HepG2 (cell line): ENCODE measurements around the gene CACNA1F. TPM values are rescaled to one million over a fixed set of nuclear protein-coding genes. Genes with fewer than 3 reads are reported as not detected.

Experiments used
- DPF2 ChIP-seq: sonication (generic); formaldehyde crosslinking; IDR thresholded peaks from 2 replicates; pipeline ENCODE4 v1.4.0; 2020; ENCODE audit warnings: mild to moderate bottlenecking, low read depth, missing genetic modification reagents, borderline replicate concordance
- ERF ChIP-seq: IDR thresholded peaks from 2 replicates; pipeline ENCODE4 v1.6.1; 2018; ENCODE audit warnings: missing biosample characterization, missing genetic modification reagents
- KAT8 ChIP-seq: IDR thresholded peaks from 2 replicates; pipeline ENCODE4 v1.6.1; 2016; ENCODE audit warnings: missing genetic modification reagents, missing compliant biosample characterization
- POLR2G ChIP-seq: fragments of 200-400 bp; formaldehyde crosslinking; IDR thresholded peaks from 2 replicates; pipeline ENCODE4 v1.6.1; 2018; ENCODE audit warnings: mild to moderate bottlenecking, low read depth, low read length, moderate library complexity
- REPIN1 ChIP-seq: sonication (generic); formaldehyde crosslinking; IDR thresholded peaks from 2 replicates; pipeline ENCODE4 v1.8.0; 2022; ENCODE audit warnings: missing genetic modification reagents, low read depth, mild to moderate bottlenecking, borderline replicate concordance
- TAF15 ChIP-seq: fragments of 200-400 bp; formaldehyde crosslinking; IDR thresholded peaks from one replicate; pipeline ENCODE4 v1.6.1; 2018; ENCODE audit warnings: mild to moderate bottlenecking, low read depth, low read length; ENCODE audit not compliant: poor library complexity, severe bottlenecking
- TBP ChIP-seq: sonication (generic); formaldehyde crosslinking; IDR thresholded peaks from 2 replicates; pipeline ENCODE4 v1.5.0; 2020; ENCODE audit warnings: missing genetic modification reagents
- THAP8 ChIP-seq: sonication (generic); formaldehyde crosslinking; IDR thresholded peaks from 2 replicates; pipeline ENCODE4 v1.5.1; 2020; ENCODE audit warnings: missing genetic modification reagents, mild to moderate bottlenecking, borderline replicate concordance
- ZKSCAN8 ChIP-seq: IDR thresholded peaks from 2 replicates; pipeline ENCODE4 v1.6.1; 2016; ENCODE audit warnings: borderline replicate concordance, missing genetic modification reagents, missing compliant biosample characterization
- ZNF552 ChIP-seq: sonication (generic); formaldehyde crosslinking; IDR thresholded peaks from 2 replicates; pipeline ENCODE4 v1.9.0; 2022; ENCODE audit warnings: missing genetic modification reagents, mild to moderate bottlenecking, borderline replicate concordance
- ZNF646 ChIP-seq: sonication (generic); formaldehyde crosslinking; IDR thresholded peaks from 2 replicates; pipeline ENCODE4 v1.9.0; 2021; ENCODE audit warnings: mild to moderate bottlenecking, missing genetic modification reagents
- ZNF772 ChIP-seq: sonication (generic); formaldehyde crosslinking; IDR thresholded peaks from 2 replicates; pipeline ENCODE4 v1.5.0; 2020; ENCODE audit warnings: mild to moderate bottlenecking, missing genetic modification reagents
- polyA plus RNA-seq, 8 experiments: library from polyadenylated mRNA; depleted of rRNA in 3 of 8; stranded (reverse) in 7 of 8; unstranded in 1 of 8; fragments of >200 nt; fragmentation: Illumina TruSeq in 4 of 8; extraction: Trizol in 4 of 8; gene quantifications; 2 replicates each; pipeline versions ENCODE4 v1.2.1 to v1.2.3, GENCODE V29; 2011 to 2016; ENCODE audit warnings: low read depth in 4 of 8, missing spikeins in 1 of 8, mixed read lengths in 1 of 8; ENCODE audit not compliant: insufficient read depth in 1 of 8
- total RNA-seq, 5 experiments: library from RNA; depleted of rRNA; stranded (reverse); fragments of >200 nt; fragmentation: Illumina TruSeq; extraction: Trizol; gene quantifications; 2 replicates each; pipeline ENCODE4 v1.2.3, GENCODE V29; 2016; ENCODE audit warnings: low read depth in 1 of 5
- TF ChIP-seq, protein P1 (sequence below): sonication (generic); formaldehyde crosslinking; IDR thresholded peaks from 2 replicates; pipeline ENCODE4 v1.4.0; 2020; ENCODE audit warnings: mild to moderate bottlenecking, missing genetic modification reagents, borderline replicate concordance
- TF ChIP-seq, protein P2 (sequence below): sonication (generic); formaldehyde crosslinking; IDR thresholded peaks from 2 replicates; pipeline ENCODE4 v1.4.0; 2020; ENCODE audit warnings: mild to moderate bottlenecking, missing genetic modification reagents
- TF ChIP-seq, protein P3 (sequence below): fragments of 450-650 bp; IDR thresholded peaks from 2 replicates; pipeline ENCODE4 v1.6.1; 2017
- TF ChIP-seq, protein P4 (sequence below): IDR thresholded peaks from 2 replicates; pipeline ENCODE4 v1.6.1; 2018; ENCODE audit warnings: missing genetic modification reagents

CACNA1F gene
- total and polyA plus RNA-seq, 2 of the 13 experiments (the other 11 are each of a cell fraction or from before 2014, with no cell fraction given) = 0.03 TPM; not detected in 1

DNA sequence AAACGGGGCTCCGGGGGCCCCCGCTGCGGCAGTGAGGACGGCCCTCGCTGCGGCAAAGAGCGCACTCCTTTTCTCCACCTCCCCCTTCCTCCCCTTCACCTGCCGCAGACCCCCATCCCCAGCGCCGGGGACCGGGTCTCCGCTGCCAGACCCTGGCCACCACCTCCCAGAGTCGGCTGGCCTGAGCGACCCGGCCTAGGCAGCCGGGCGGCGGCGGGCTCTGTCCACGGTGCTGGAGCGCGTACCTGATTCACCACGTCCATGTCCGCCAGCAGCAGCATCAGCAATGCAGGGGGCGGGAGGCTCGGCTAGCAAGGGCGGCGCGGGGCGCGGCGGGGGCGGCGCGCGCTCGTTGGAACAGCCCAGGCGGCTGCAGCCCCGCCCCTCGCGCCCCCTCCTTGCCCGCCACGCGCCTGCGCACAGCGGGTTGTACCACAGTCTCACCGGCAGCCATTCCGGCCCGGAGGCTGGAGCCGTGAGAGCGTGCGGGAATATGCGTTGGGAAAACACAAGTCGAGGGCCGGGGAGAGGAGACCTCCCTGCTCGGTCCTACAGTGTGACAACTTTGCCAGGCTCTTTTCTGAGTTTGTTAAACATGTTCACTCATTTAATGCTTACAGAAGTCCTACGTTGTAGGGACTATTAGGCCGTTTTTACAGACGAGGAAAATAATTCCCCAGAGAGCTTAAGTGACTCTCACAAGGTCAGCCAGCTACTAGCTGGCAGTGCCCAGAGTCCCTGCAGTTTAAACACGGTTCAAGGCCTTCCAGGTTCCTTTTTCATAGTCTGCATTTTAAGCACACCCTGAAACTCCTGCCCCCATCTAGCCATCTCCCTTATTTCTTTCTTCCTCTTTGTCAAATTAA lies 33.0 kb downstream of the CACNA1F start, which contains the start of gene SYP (continued):
- TF ChIP-seq TBP (CRISPR knock-in tag) (no peak), TAF15 (no peak), POLR2G (peak; percentile 84), ZNF552 (no peak), ERF (CRISPR knock-in tag) (peak; percentile 92), THAP8 (CRISPR knock-in tag) (no peak), ZNF772 (peak; percentile 74; the same call in 1 of the 2 replicates), ZNF646 (CRISPR knock-in tag) (no peak), KAT8 (peak; percentile 67), ZKSCAN8 (no peak), DPF2 (CRISPR knock-in tag) (no peak), REPIN1 (CRISPR knock-in tag) (peak; percentile 82; the same call in 1 of the 2 replicates)
- TF ChIP-seq, protein P1, sequence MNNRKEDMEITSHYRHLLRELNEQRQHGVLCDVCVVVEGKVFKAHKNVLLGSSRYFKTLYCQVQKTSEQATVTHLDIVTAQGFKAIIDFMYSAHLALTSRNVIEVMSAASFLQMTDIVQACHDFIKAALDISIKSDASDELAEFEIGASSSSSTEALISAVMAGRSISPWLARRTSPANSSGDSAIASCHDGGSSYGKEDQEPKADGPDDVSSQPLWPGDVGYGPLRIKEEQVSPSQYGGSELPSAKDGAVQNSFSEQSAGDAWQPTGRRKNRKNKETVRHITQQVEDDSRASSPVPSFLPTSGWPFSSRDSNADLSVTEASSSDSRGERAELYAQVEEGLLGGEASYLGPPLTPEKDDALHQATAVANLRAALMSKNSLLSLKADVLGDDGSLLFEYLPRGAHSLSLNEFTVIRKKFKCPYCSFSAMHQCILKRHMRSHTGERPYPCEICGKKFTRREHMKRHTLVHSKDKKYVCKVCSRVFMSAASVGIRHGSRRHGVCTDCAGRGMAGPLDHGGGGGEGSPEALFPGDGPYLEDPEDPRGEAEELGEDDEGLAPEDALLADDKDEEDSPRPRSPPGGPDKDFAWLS (CRISPR knock-in tag) = no peak
- TF ChIP-seq, protein P2, sequence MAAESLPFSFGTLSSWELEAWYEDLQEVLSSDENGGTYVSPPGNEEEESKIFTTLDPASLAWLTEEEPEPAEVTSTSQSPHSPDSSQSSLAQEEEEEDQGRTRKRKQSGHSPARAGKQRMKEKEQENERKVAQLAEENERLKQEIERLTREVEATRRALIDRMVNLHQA = no peak
- TF ChIP-seq, protein P3, sequence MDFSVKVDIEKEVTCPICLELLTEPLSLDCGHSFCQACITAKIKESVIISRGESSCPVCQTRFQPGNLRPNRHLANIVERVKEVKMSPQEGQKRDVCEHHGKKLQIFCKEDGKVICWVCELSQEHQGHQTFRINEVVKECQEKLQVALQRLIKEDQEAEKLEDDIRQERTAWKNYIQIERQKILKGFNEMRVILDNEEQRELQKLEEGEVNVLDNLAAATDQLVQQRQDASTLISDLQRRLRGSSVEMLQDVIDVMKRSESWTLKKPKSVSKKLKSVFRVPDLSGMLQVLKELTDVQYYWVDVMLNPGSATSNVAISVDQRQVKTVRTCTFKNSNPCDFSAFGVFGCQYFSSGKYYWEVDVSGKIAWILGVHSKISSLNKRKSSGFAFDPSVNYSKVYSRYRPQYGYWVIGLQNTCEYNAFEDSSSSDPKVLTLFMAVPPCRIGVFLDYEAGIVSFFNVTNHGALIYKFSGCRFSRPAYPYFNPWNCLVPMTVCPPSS = no peak
- TF ChIP-seq, protein P4, sequence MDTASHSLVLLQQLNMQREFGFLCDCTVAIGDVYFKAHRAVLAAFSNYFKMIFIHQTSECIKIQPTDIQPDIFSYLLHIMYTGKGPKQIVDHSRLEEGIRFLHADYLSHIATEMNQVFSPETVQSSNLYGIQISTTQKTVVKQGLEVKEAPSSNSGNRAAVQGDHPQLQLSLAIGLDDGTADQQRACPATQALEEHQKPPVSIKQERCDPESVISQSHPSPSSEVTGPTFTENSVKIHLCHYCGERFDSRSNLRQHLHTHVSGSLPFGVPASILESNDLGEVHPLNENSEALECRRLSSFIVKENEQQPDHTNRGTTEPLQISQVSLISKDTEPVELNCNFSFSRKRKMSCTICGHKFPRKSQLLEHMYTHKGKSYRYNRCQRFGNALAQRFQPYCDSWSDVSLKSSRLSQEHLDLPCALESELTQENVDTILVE = peak; percentile 81
